Measurements from ENCODE around the gene SHROOM3. TPM values are rescaled to one million over a fixed set of nuclear protein-coding genes. Genes with fewer than 3 reads are reported as not detected.

SHROOM3 gene
- total RNA-seq, 1 donor from 2014 or later, result 0.55 TPM

GRCh38 chr4:76564123-76564915 is 129.3 kb downstream of the SHROOM3 start:
- ATAC-seq (ENCODE audit: low read depth) (no peak), DNase-seq (no peak)
- intact Hi-C loops (cut with micrococcal nuclease), result no loop called here
- Mint-ChIP-seq H3K4me1 (no peaks in the 10 kb centered on the region), H3K4me3 (no peak overlapping the region), H3K27ac (no peak overlapping the region), H3K36me3 (ENCODE audit: low read depth) (no peaks in the 10 kb centered on the region), H3K9me3 (no peaks in the 10 kb centered on the region), H3K27me3 (peaks cover 9% of the 10 kb centered on the region)
- ChIA-PET CTCF (no interaction called here), POLR2A (no interaction called here)
- no peak for TF ChIP-seq CTCF (IDR thresholded peaks at IDR 0.05)

GRCh38 chr4:76568262-76568661 is 133.2 kb downstream of the SHROOM3 start:
- TF ChIP-seq CTCF (IDR thresholded peaks at IDR 0.05), result no peak
- CTCF ChIA-PET, result no interaction called here
- Mint-ChIP-seq H3K36me3 (ENCODE audit: low read depth) (no peaks in the 10 kb centered on the region), H3K27ac (no peak overlapping the region), H3K9me3 (no peaks in the 10 kb centered on the region), H3K27me3 (peaks cover 9% of the 10 kb centered on the region), H3K4me3 (no peak overlapping the region), H3K4me1 (no peaks in the 10 kb centered on the region)
- no peak for DNase-seq
- POLR2A ChIA-PET, result no interaction called here
- intact Hi-C loops (cut with micrococcal nuclease), result no loop called here
- no peak for ATAC-seq (ENCODE audit: low read depth)

- Mint-ChIP-seq H3K4me1 (no peaks in the 10 kb centered on the region), H3K36me3 (ENCODE audit: low read depth) (no peaks in the 10 kb centered on the region), H3K9me3 (no peaks in the 10 kb centered on the region), H3K4me3 (no peak overlapping the region), H3K27ac (no peak overlapping the region), H3K27me3 (peaks cover 9% of the 10 kb centered on the region)
- ATAC-seq (ENCODE audit: low read depth), result no peak
- POLR2A ChIA-PET, result no interaction called here
- CTCF ChIA-PET, result no interaction called here
- intact Hi-C loops (cut with micrococcal nuclease), result no loop called here
- no peak for DNase-seq
- no peak for TF ChIP-seq CTCF (IDR thresholded peaks at IDR 0.05)
Observed at GRCh38 chr4:76569225-76569624, 134.2 kb downstream of the SHROOM3 start.

GRCh38 chr4:76569706-76570105 is 134.7 kb downstream of the SHROOM3 start:
- Mint-ChIP-seq H3K4me1 (no peaks in the 10 kb centered on the region), H3K27ac (no peak overlapping the region), H3K9me3 (no peaks in the 10 kb centered on the region), H3K4me3 (no peak overlapping the region), H3K27me3 (peaks cover 9% of the 10 kb centered on the region), H3K36me3 (ENCODE audit: low read depth) (no peaks in the 10 kb centered on the region)
- no peak for DNase-seq
- POLR2A ChIA-PET, result no interaction called here
- intact Hi-C loops (cut with micrococcal nuclease), result no loop called here
- no peak for TF ChIP-seq CTCF (IDR thresholded peaks at IDR 0.05)
- ATAC-seq (ENCODE audit: low read depth), result no peak
- CTCF ChIA-PET, result no interaction called here

- TF ChIP-seq CTCF (IDR thresholded peaks at IDR 0.05), result no peak
- ATAC-seq (ENCODE audit: low read depth) (no peak), DNase-seq (no peak)
- POLR2A ChIA-PET, result no interaction called here
- intact Hi-C loops (cut with micrococcal nuclease), result no loop called here
- H3K4me1 Mint-ChIP-seq, result no peaks in the 10 kb centered on the region
- CTCF ChIA-PET, result no interaction called here
- H3K36me3 Mint-ChIP-seq (ENCODE audit: low read depth), result no peaks in the 10 kb centered on the region
- H3K4me3 Mint-ChIP-seq, result no peak overlapping the region
- H3K27me3 Mint-ChIP-seq, result peaks cover 12% of the 10 kb centered on the region
- no peaks in the 10 kb centered on the region for H3K9me3 Mint-ChIP-seq
- H3K27ac Mint-ChIP-seq, result no peak overlapping the region
Observed at GRCh38 chr4:76570141-76570973, 135.3 kb downstream of the SHROOM3 start.

Measured in activated B cell treated with CpG ODN at 0.5 μM for 24 hours (primary cell).